Measurements from ENCODE around the gene STAT3.

The STAT3 gene

GRCh38 chr17:42281571-42282096, 106.6 kb downstream of the STAT3 start:
- no peak for TF ChIP-seq CTCF (IDR thresholded peaks at IDR 0.05)

- TF ChIP-seq CTCF (IDR thresholded peaks at IDR 0.05): no peak
Observed at GRCh38 chr17:42279776-42280630, 108.2 kb downstream of the STAT3 start.

- no peak for TF ChIP-seq CTCF (IDR thresholded peaks at IDR 0.05)
Observed at GRCh38 chr17:42277342-42277712, 110.9 kb downstream of the STAT3 start.

GRCh38 chr17:42276609-42277341, 111.5 kb downstream of the STAT3 start:
- no peak for TF ChIP-seq CTCF (IDR thresholded peaks at IDR 0.05)

GRCh38 chr17:42276359-42276608, 112.0 kb downstream of the STAT3 start, which contains the start of gene STAT5B:
Gene STAT5B (minus strand): TSS chr17:42276391. CDS start chr17:42232127, 44,264 bp downstream.
- no peak for TF ChIP-seq CTCF (IDR thresholded peaks at IDR 0.05)

GRCh38 chr17:42275527-42276358, 112.5 kb downstream of the STAT3 start:
- no peak for TF ChIP-seq CTCF (IDR thresholded peaks at IDR 0.05)

- TF ChIP-seq CTCF (IDR thresholded peaks at IDR 0.05): no peak
Observed at GRCh38 chr17:42274812-42275526, 113.3 kb downstream of the STAT3 start.
